ENCODE measurements around the gene MAN2B1.

MAN2B1 gene

GRCh38 chr19:12610540-12611360 lies 55.8 kb downstream of the MAN2B1 start, which contains the start of the genes ZNF490 and ZNF791:
TSS of gene ZNF490 (minus strand) at chr19:12610813. CDS start at chr19:12610680, 133 bp downstream.
TSS of gene ZNF791 (plus strand) at chr19:12610920. CDS start at chr19:12611080, 160 bp downstream.
- H3K4me3 ChIP-seq (ENCODE audit: low read length) = peak within 1 kb of the TSS; percentile 81
- H2AFZ ChIP-seq (ENCODE audit: low read depth, low read length) = peak within 1 kb of the TSS; percentile 69
- H3K4me2 ChIP-seq (ENCODE audit: low read length) = peak within 1 kb of the TSS; percentile 87
- peak within 1 kb of the TSS; percentile 23 for H3K27ac ChIP-seq (ENCODE audit: low read length)
- H3K4me1 ChIP-seq (ENCODE audit: low read length) = peaks cover 33% of the 10 kb centered on the region
- H3K9ac ChIP-seq (ENCODE audit: low read length) = peak within 1 kb of the TSS; percentile 73
- H3K27me3 ChIP-seq (ENCODE audit: low read depth, low read length) = no peaks in the 10 kb centered on the region
- H3K9me3 ChIP-seq (ENCODE audit: insufficient read depth, low read length) = no peaks in the 10 kb centered on the region
- peaks cover 11% of the 10 kb centered on the region for H3K36me3 ChIP-seq (replicated peaks; ENCODE audit: low read depth, low read length)
- peaks cover 32% of the 10 kb centered on the region for H4K20me1 ChIP-seq (ENCODE audit: insufficient read depth, low read length)
- TF ChIP-seq CTCF (IDR thresholded peaks at IDR 0.05; ENCODE audit: low read depth, low read length) = peak; percentile 19; the same call in 1 of the 2 replicates
- no peak for TF ChIP-seq EZH2phosphoT487 (IDR thresholded peaks at IDR 0.05; ENCODE audit: low read depth)
- peaks cover 32% of the 10 kb centered on the region for H3K79me2 ChIP-seq (ENCODE audit: low read length)

GRCh38 chr19:12607631-12608030 lies 58.9 kb downstream of the MAN2B1 start:
- Histone ChIP-seq H4K20me1 (ENCODE audit: insufficient read depth, low read length) (peaks cover 11% of the 10 kb centered on the region; the same call in 1 of the 2 replicates), H3K27me3 (ENCODE audit: low read depth, low read length) (no peaks in the 10 kb centered on the region), H3K4me3 (ENCODE audit: low read length) (no peak overlapping the region), H3K4me1 (ENCODE audit: low read length) (peaks cover 27% of the 10 kb centered on the region), H3K9ac (ENCODE audit: low read length) (no peak overlapping the region), H3K4me2 (ENCODE audit: low read length) (no peak overlapping the region), H3K9me3 (ENCODE audit: insufficient read depth, low read length) (no peaks in the 10 kb centered on the region), H3K79me2 (ENCODE audit: low read length) (peaks cover 22% of the 10 kb centered on the region), H3K36me3 (replicated peaks; ENCODE audit: low read depth, low read length) (peaks cover 8% of the 10 kb centered on the region), H2AFZ (ENCODE audit: low read depth, low read length) (no peak overlapping the region), H3K27ac (ENCODE audit: low read length) (no peak overlapping the region)
- TF ChIP-seq CTCF (IDR thresholded peaks at IDR 0.05; ENCODE audit: low read depth, low read length) (no peak), EZH2phosphoT487 (IDR thresholded peaks at IDR 0.05; ENCODE audit: low read depth) (no peak)

- TF ChIP-seq EZH2phosphoT487 (IDR thresholded peaks at IDR 0.05; ENCODE audit: low read depth) = no peak
- no peak for TF ChIP-seq CTCF (IDR thresholded peaks at IDR 0.05; ENCODE audit: low read depth, low read length)
- Histone ChIP-seq H3K36me3 (replicated peaks; ENCODE audit: low read depth, low read length) (peaks cover 14% of the 10 kb centered on the region), H3K4me1 (ENCODE audit: low read length) (peaks cover 20% of the 10 kb centered on the region), H4K20me1 (ENCODE audit: insufficient read depth, low read length) (peaks cover 6% of the 10 kb centered on the region; the same call in 1 of the 2 replicates), H3K4me3 (ENCODE audit: low read length) (no peak overlapping the region), H2AFZ (ENCODE audit: low read depth, low read length) (no peak overlapping the region), H3K27ac (ENCODE audit: low read length) (no peak overlapping the region), H3K9me3 (ENCODE audit: insufficient read depth, low read length) (no peaks in the 10 kb centered on the region), H3K27me3 (ENCODE audit: low read depth, low read length) (no peaks in the 10 kb centered on the region), H3K79me2 (ENCODE audit: low read length) (peaks cover 19% of the 10 kb centered on the region), H3K9ac (ENCODE audit: low read length) (no peak overlapping the region), H3K4me2 (ENCODE audit: low read length) (no peak overlapping the region)
These were observed 59.7 kb downstream of the MAN2B1 start for GRCh38 chr19:12606796-12607195.

GRCh38 chr19:12603714-12604113 lies 62.8 kb downstream of the MAN2B1 start:
- H3K4me1 ChIP-seq (ENCODE audit: low read length) = peaks cover 11% of the 10 kb centered on the region
- H4K20me1 ChIP-seq (ENCODE audit: insufficient read depth, low read length) = no peaks in the 10 kb centered on the region
- H3K4me2 ChIP-seq (ENCODE audit: low read length) = peak overlapping the region; percentile 2; the same call in 1 of the 2 replicates
- no peak overlapping the region for H3K27ac ChIP-seq (ENCODE audit: low read length)
- no peak overlapping the region for H3K4me3 ChIP-seq (ENCODE audit: low read length)
- no peak overlapping the region for H3K9ac ChIP-seq (ENCODE audit: low read length)
- H3K79me2 ChIP-seq (ENCODE audit: low read length) = no peaks in the 10 kb centered on the region
- peaks cover 18% of the 10 kb centered on the region for H3K36me3 ChIP-seq (replicated peaks; ENCODE audit: low read depth, low read length)
- H3K27me3 ChIP-seq (ENCODE audit: low read depth, low read length) = no peaks in the 10 kb centered on the region
- TF ChIP-seq EZH2phosphoT487 (IDR thresholded peaks at IDR 0.05; ENCODE audit: low read depth) = no peak
- no peak for TF ChIP-seq CTCF (IDR thresholded peaks at IDR 0.05; ENCODE audit: low read depth, low read length)
- H2AFZ ChIP-seq (ENCODE audit: low read depth, low read length) = no peak overlapping the region
- H3K9me3 ChIP-seq (ENCODE audit: insufficient read depth, low read length) = no peaks in the 10 kb centered on the region
